Fibroblast of lung (primary cell): ENCODE results near the gene FTO. TPM values are rescaled to one million over a fixed set of nuclear protein-coding genes. Genes with fewer than 3 reads are reported as not detected.

ENCODE experiments used
- DNase-seq, 2 donors: peaks; one replicate each; pipeline versions ENCODE4 v3.0.0 to v3.0.0-alpha.2; 2010; ENCODE audit warnings: low read depth in 2 of 2
- H2AFZ ChIP-seq: 2 replicates; pipeline ENCODE4 v1.5.1; 2012; ENCODE audit warnings: low read length, control low read depth, inconsistent platforms
- H3K27ac ChIP-seq: 2 replicates; pipeline ENCODE4 v1.5.1; 2011; ENCODE audit warnings: low read length, control low read depth; ENCODE audit not compliant: insufficient read depth
- H3K27me3 ChIP-seq: 2 replicates; pipeline ENCODE4 v1.5.1; 2011; ENCODE audit warnings: mild to moderate bottlenecking, low read length; ENCODE audit not compliant: control insufficient read depth, insufficient read depth
- H3K36me3 ChIP-seq: 2 replicates; pipeline ENCODE4 v1.5.1; 2011; ENCODE audit warnings: low read length; ENCODE audit not compliant: control insufficient read depth, insufficient read depth
- H3K4me1 ChIP-seq: 2 replicates; pipeline ENCODE4 v1.5.1; 2011; ENCODE audit warnings: low read length; ENCODE audit not compliant: control insufficient read depth, insufficient read depth; ENCODE audit errors: extremely low read depth
- H3K4me2 ChIP-seq: 2 replicates; pipeline ENCODE4 v1.5.1; 2011; ENCODE audit warnings: low read length, control low read depth; ENCODE audit not compliant: insufficient read depth; ENCODE audit errors: extremely low read depth
- H3K4me3 ChIP-seq, 4 experiments: fragments of 200-600 bp in 1 of 4; sonication (generic) in 1 of 4; replicated peaks in 1 of 4; 2 replicates each; pipeline ENCODE4 v1.5.1; 2011 to 2016; ENCODE audit warnings: low read length in 4 of 4, low read depth in 3 of 4, mild to moderate bottlenecking in 3 of 4, control low read depth in 2 of 4, inconsistent platforms in 1 of 4, mixed read lengths in 1 of 4; ENCODE audit not compliant: insufficient read depth in 1 of 4; ENCODE audit errors: control extremely low read depth in 1 of 4
- H3K79me2 ChIP-seq: 2 replicates; pipeline ENCODE4 v1.5.1; 2012; ENCODE audit warnings: mild to moderate bottlenecking, low read length, inconsistent platforms; ENCODE audit not compliant: control insufficient read depth, insufficient read depth
- H3K9ac ChIP-seq: 2 replicates; pipeline ENCODE4 v1.5.1; 2011; ENCODE audit warnings: mild to moderate bottlenecking, low read length, control low read depth; ENCODE audit not compliant: insufficient read depth
- H3K9me3 ChIP-seq: 2 replicates; pipeline ENCODE4 v1.5.1; 2012; ENCODE audit warnings: low read depth, low read length; ENCODE audit not compliant: control insufficient read depth, insufficient read depth
- H4K20me1 ChIP-seq: 2 replicates; pipeline ENCODE4 v1.5.1; 2011; ENCODE audit warnings: low read length; ENCODE audit not compliant: control insufficient read depth, insufficient read depth; ENCODE audit errors: extremely low read depth
- CTCF ChIP-seq, 2 donors: IDR thresholded peaks in 1 of 2; conservative IDR thresholded peaks in 1 of 2; 1 replicate in 1 of 2; 2 replicates in 1 of 2; pipeline ENCODE4 v1.5.1; 2011 to 2012; ENCODE audit warnings: low read length in 2 of 2, control low read depth in 1 of 2, inconsistent platforms in 1 of 2, low read depth in 1 of 2, mild to moderate bottlenecking in 1 of 2
- EZH2 ChIP-seq: IDR thresholded peaks from 2 replicates; pipeline ENCODE4 v1.5.1; 2012; ENCODE audit warnings: low read length, control low read depth, mild to moderate bottlenecking; ENCODE audit errors: missing control alignments
- polyA plus RNA-seq, 2 donors: library from polyadenylated mRNA; depleted of rRNA in 1 of 2; stranded (reverse) in 1 of 2; unstranded in 1 of 2; fragments of >200 nt; gene quantifications; 2 replicates each; pipeline ENCODE4 v1.2.1, GENCODE V29; 2011 to 2012; ENCODE audit warnings: missing spikeins in 1 of 2
- total RNA-seq: library from RNA; depleted of rRNA; stranded (reverse); fragments of >200 nt; gene quantifications from 2 replicates; pipeline ENCODE4 v1.2.1, GENCODE V29; 2014

The FTO gene
- total and polyA plus RNA-seq, 2 donors (not counting 1 experiment from before 2014, with no cell fraction given): 61.1 to 97.6 TPM

- Histone ChIP-seq H3K9me3 (no peaks in the 10 kb centered on the region), H3K4me3 (no peak overlapping the region), H3K9ac (no peak overlapping the region), H3K79me2 (no peaks in the 10 kb centered on the region), H4K20me1 (no peaks in the 10 kb centered on the region), H3K27ac (no peak overlapping the region), H3K27me3 (no peaks in the 10 kb centered on the region), H2AFZ (no peak overlapping the region), H3K4me2 (no peak overlapping the region), H3K4me1 (no peaks in the 10 kb centered on the region), H3K36me3 (no peaks in the 10 kb centered on the region)
- peak in 1 of 2 donors; percentile 45 for DNase-seq
- TF ChIP-seq CTCF (conservative IDR thresholded peaks at IDR 0.05 in 1 of 2, IDR thresholded peaks at IDR 0.05 in 1 of 2; ENCODE audit: low read depth in 1 of 2, low read length in 2 of 2) (no peak), EZH2 (no peak)
Observed at GRCh38 chr16:54050459-54051210, 346.7 kb downstream of the FTO start.

- no peaks in the 10 kb centered on the region for H3K9me3 ChIP-seq
- H3K27me3 ChIP-seq: no peaks in the 10 kb centered on the region
- H3K4me1 ChIP-seq: no peaks in the 10 kb centered on the region
- H4K20me1 ChIP-seq: no peaks in the 10 kb centered on the region
- H3K4me2 ChIP-seq: no peak overlapping the region
- no peak for DNase-seq
- H3K9ac ChIP-seq: no peak overlapping the region
- no peak overlapping the region for H3K27ac ChIP-seq
- no peak for TF ChIP-seq EZH2
- TF ChIP-seq CTCF (conservative IDR thresholded peaks at IDR 0.05 in 1 of 2, IDR thresholded peaks at IDR 0.05 in 1 of 2; ENCODE audit: low read depth in 1 of 2, low read length in 2 of 2): no peak
- no peaks in the 10 kb centered on the region for H3K36me3 ChIP-seq
- no peak overlapping the region for H2AFZ ChIP-seq
- H3K79me2 ChIP-seq: no peaks in the 10 kb centered on the region
- H3K4me3 ChIP-seq: no peak overlapping the region
Observed at GRCh38 chr16:54051821-54052220, 347.9 kb downstream of the FTO start.

- H3K27me3 ChIP-seq: no peaks in the 10 kb centered on the region
- no peak overlapping the region for H3K27ac ChIP-seq
- no peak overlapping the region for H3K9ac ChIP-seq
- DNase-seq: no peak
- H3K79me2 ChIP-seq: no peaks in the 10 kb centered on the region
- TF ChIP-seq CTCF (conservative IDR thresholded peaks at IDR 0.05 in 1 of 2, IDR thresholded peaks at IDR 0.05 in 1 of 2; ENCODE audit: low read depth in 1 of 2, low read length in 2 of 2) (no peak), EZH2 (no peak)
- H3K9me3 ChIP-seq: no peaks in the 10 kb centered on the region
- H3K4me3 ChIP-seq: no peak overlapping the region
- H4K20me1 ChIP-seq: no peaks in the 10 kb centered on the region
- H2AFZ ChIP-seq: no peak overlapping the region
- H3K36me3 ChIP-seq: no peaks in the 10 kb centered on the region
- H3K4me1 ChIP-seq: no peaks in the 10 kb centered on the region
- H3K4me2 ChIP-seq: no peak overlapping the region
Observed at GRCh38 chr16:54052271-54052670, 348.3 kb downstream of the FTO start.
